ENCODE results near the gene BIRC3. TPM values are rescaled to one million over a fixed set of nuclear protein-coding genes. Genes with fewer than 3 reads are reported as not detected.

Gene BIRC3
- total RNA-seq, 2 donors from 2014 or later, result 4.9 to 15.3 TPM

GRCh38 chr11:102280245-102280833, 36.9 kb upstream of the BIRC3 start:
- no peaks in the 10 kb centered on the region for H3K27me3 ChIP-seq (replicated peaks; ENCODE audit: insufficient read depth)
- peaks cover 13 to 38% of the 10 kb centered on the region in 2 donors for H3K4me1 ChIP-seq (ENCODE audit: control insufficient read depth in 1 of 2, low read depth in 2 of 2)
- ATAC-seq (ENCODE audit: insufficient number of reproducible peaks, low FRiP score, low read depth) (no peak), DNase-seq (ENCODE audit: low spot score) (no peak)
- no peaks in the 10 kb centered on the region for H3K9me3 ChIP-seq
- no peak overlapping the region for H3K27ac ChIP-seq
- no peak overlapping the region for H3K4me3 ChIP-seq
- H3K36me3 ChIP-seq, result no peaks in the 10 kb centered on the region
- TF ChIP-seq CTCF (IDR thresholded peaks at IDR 0.05), result no peak

DNA sequence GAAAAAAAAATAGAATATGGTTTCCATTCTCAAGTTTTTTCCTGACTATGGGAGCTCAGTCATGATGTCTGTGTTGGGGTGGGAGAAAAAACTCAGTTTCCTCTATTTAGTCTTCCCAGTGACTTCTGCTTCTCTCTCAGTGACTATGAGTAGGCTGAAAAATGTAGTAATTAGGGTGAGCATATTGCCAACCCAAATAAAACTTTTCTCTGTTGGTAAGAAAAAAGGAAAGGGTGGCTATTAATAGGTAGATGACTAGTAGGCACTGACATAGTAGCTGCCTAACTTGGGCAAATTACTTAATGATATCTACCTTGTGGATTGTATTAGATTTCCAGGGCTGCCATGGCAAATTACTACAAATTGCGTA, 34.2 kb upstream of the BIRC3 start:
- TF ChIP-seq CTCF (IDR thresholded peaks at IDR 0.05), result no peak
- no peaks in the 10 kb centered on the region for H3K36me3 ChIP-seq
- ATAC-seq (ENCODE audit: insufficient number of reproducible peaks, low FRiP score, low read depth) (peak; percentile 66), DNase-seq (ENCODE audit: low spot score) (no peak)
- H3K4me1 ChIP-seq (ENCODE audit: control insufficient read depth in 1 of 2, low read depth in 2 of 2), result peaks cover 13 to 29% of the 10 kb centered on the region in 2 donors
- H3K27ac ChIP-seq, result peak overlapping the region; percentile 64 to 83
- H3K27me3 ChIP-seq (replicated peaks; ENCODE audit: insufficient read depth), result no peaks in the 10 kb centered on the region
- H3K9me3 ChIP-seq, result no peaks in the 10 kb centered on the region
- no peak overlapping the region for H3K4me3 ChIP-seq

- Histone ChIP-seq H3K36me3 (no peaks in the 10 kb centered on the region), H3K27ac (peak overlapping the region in 1 of 2 donors; percentile 83), H3K27me3 (replicated peaks; ENCODE audit: insufficient read depth) (no peaks in the 10 kb centered on the region), H3K9me3 (no peaks in the 10 kb centered on the region), H3K4me3 (no peak overlapping the region), H3K4me1 (ENCODE audit: control insufficient read depth in 1 of 2, low read depth in 2 of 2) (peaks cover 15 to 38% of the 10 kb centered on the region in 2 donors)
- TF ChIP-seq CTCF (IDR thresholded peaks at IDR 0.05), result no peak
- ATAC-seq (ENCODE audit: insufficient number of reproducible peaks, low FRiP score, low read depth), result no peak
- no peak for DNase-seq (ENCODE audit: low spot score)
These were observed 33.3 kb upstream of the BIRC3 start for GRCh38 chr11:102284008-102284407.

- H3K9me3 ChIP-seq, result no peaks in the 10 kb centered on the region
- no peaks in the 10 kb centered on the region for H3K36me3 ChIP-seq
- no peak overlapping the region for H3K4me3 ChIP-seq
- DNase-seq (ENCODE audit: low spot score) (no peak), ATAC-seq (ENCODE audit: insufficient number of reproducible peaks, low FRiP score, low read depth) (no peak)
- H3K27ac ChIP-seq, result no peak overlapping the region
- H3K4me1 ChIP-seq (ENCODE audit: control insufficient read depth in 1 of 2, low read depth in 2 of 2), result peaks cover 16 to 44% of the 10 kb centered on the region in 2 donors
- TF ChIP-seq CTCF (IDR thresholded peaks at IDR 0.05), result no peak
- H3K27me3 ChIP-seq (replicated peaks; ENCODE audit: insufficient read depth), result no peaks in the 10 kb centered on the region
These were observed 31.0 kb upstream of the BIRC3 start for GRCh38 chr11:102286292-102286691.

- TF ChIP-seq CTCF (IDR thresholded peaks at IDR 0.05), result peak; percentile 76
- ATAC-seq (ENCODE audit: insufficient number of reproducible peaks, low FRiP score, low read depth) (peak; percentile 59), DNase-seq (ENCODE audit: low spot score) (no peak)
- no peaks in the 10 kb centered on the region for H3K36me3 ChIP-seq
- H3K27me3 ChIP-seq (replicated peaks; ENCODE audit: insufficient read depth), result no peaks in the 10 kb centered on the region
- H3K27ac ChIP-seq, result no peak overlapping the region
- H3K9me3 ChIP-seq, result no peaks in the 10 kb centered on the region
- H3K4me1 ChIP-seq (ENCODE audit: control insufficient read depth in 1 of 2, low read depth in 2 of 2), result peaks cover 11 to 33% of the 10 kb centered on the region in 2 donors
- H3K4me3 ChIP-seq, result peak overlapping the region; percentile 52
These were observed 29.1 kb upstream of the BIRC3 start for GRCh38 chr11:102287964-102288724.
